Aorta (tissue), 5 donors: Measurements from ENCODE around the gene PRPS2. TPM values are rescaled to one million over a fixed set of nuclear protein-coding genes. Genes with fewer than 3 reads are reported as not detected.

Source experiments
- ATAC-seq: fragments of 200-7000 bp; cut with Tn5 transposase; one replicate; pipeline ENCODE4 v1.9.1; 2022; ENCODE audit warnings: moderate library complexity; ENCODE audit not compliant: low FRiP score
- DNase-seq, 2 donors: peaks; one replicate each; pipeline ENCODE4 v3.0.0-alpha.2; 2020
- H3K27ac ChIP-seq, 2 donors: one replicate each; pipeline ENCODE4 v1.5.1; 2013; ENCODE audit warnings: low read length in 2 of 2, mild to moderate bottlenecking in 2 of 2, moderate library complexity in 2 of 2, control low read depth in 1 of 2, inconsistent platforms in 1 of 2, low read depth in 1 of 2
- H3K27me3 ChIP-seq, 2 donors: one replicate each; pipeline ENCODE4 v1.6.1; 2013; ENCODE audit warnings: control low read depth in 1 of 2, low read length in 1 of 2, mild to moderate bottlenecking in 1 of 2, moderate library complexity in 1 of 2; ENCODE audit not compliant: insufficient read depth in 2 of 2, control insufficient read depth in 1 of 2
- H3K36me3 ChIP-seq, 2 donors: one replicate each; pipeline ENCODE4 v1.6.1; 2013; ENCODE audit warnings: control low read depth in 1 of 2, low read length in 1 of 2, mild to moderate bottlenecking in 1 of 2; ENCODE audit not compliant: insufficient read depth in 2 of 2, control insufficient read depth in 1 of 2
- H3K4me1 ChIP-seq, 2 donors: one replicate each; pipeline ENCODE4 v1.6.1; 2013; ENCODE audit warnings: low read length in 2 of 2, control low read depth in 1 of 2, mild to moderate bottlenecking in 1 of 2, moderate library complexity in 1 of 2; ENCODE audit not compliant: insufficient read depth in 2 of 2, control insufficient read depth in 1 of 2
- H3K4me3 ChIP-seq, 2 donors: one replicate each; pipeline ENCODE4 v1.5.1; 2013; ENCODE audit warnings: low read length in 2 of 2, control low read depth in 1 of 2, mild to moderate bottlenecking in 1 of 2
- H3K9me3 ChIP-seq: one replicate; pipeline ENCODE4 v1.6.1; 2013; ENCODE audit warnings: mild to moderate bottlenecking, low read length; ENCODE audit not compliant: control insufficient read depth
- WGBS, 2 donors: extraction: QIAGEN DNeasy Blood & Tissue Kit; methylation state at CpG; one replicate each; pipeline ENCODE4 v1.1.7; 2013; 5-methylcytosine and 5-hydroxymethylcytosine counted together
- intact Hi-C, 2 donors: fragments of 100-400 bp; cut with DNase I; formaldehyde crosslinking; loops; one replicate each; pipeline versions ENCODE4 v1.14.2 to v1.15.0; 2022
- long read RNA-seq, 2 donors: library from polyadenylated mRNA; unstranded; transcript quantifications; one replicate each; pipeline ENCODE4 v2.0.0, GENCODE V29; 2020 to 2021
- polyA plus RNA-seq, 2 donors: library from polyadenylated mRNA; stranded (reverse); fragments of 200-250 nt; gene quantifications; one replicate each; pipeline ENCODE4 v1.2.3, GENCODE V29; 2013
- total RNA-seq, 2 donors: library from RNA; stranded (reverse); fragmentation: NEBNext Ultra II Directional; extraction: Animal tissue kit (Norgen Biotek cat#: 25700); gene quantifications; one replicate each; pipeline ENCODE4 v1.2.1, GENCODE V29; 2021
- donor health status: healthy with polysubstance abuse.
- donor health status: Bipolar disorder and iron deficiency.
- donor health status: DM: no; HTN: no; CAD: no.
- donor health status: DM: no; HTN: no; CAD: no.
- donor health status: DM: yes; HTN: yes; CAD: no.

Gene PRPS2
- 10 to 100 TPM; 22.3 to 23.4 TPM for total RNA-seq
- 10 to 100 TPM; 15.0 to 17.5 TPM for polyA plus RNA-seq
- long read RNA-seq, donor 1, transcript PRPS2-202 (7 exons, 2,511 nt) = major isoform, 43 of 46 reads
- long read RNA-seq, donor 1, partial matches to known transcripts = 0 of 46 reads
- long read RNA-seq, donor 1, other reads (novel, unspliced or antisense) = 2 of 46 reads
- long read RNA-seq, donor 2, partial matches to known transcripts = 0 of 6 reads
- long read RNA-seq, donor 2, other reads (novel, unspliced or antisense) = 2 of 6 reads

DNA sequence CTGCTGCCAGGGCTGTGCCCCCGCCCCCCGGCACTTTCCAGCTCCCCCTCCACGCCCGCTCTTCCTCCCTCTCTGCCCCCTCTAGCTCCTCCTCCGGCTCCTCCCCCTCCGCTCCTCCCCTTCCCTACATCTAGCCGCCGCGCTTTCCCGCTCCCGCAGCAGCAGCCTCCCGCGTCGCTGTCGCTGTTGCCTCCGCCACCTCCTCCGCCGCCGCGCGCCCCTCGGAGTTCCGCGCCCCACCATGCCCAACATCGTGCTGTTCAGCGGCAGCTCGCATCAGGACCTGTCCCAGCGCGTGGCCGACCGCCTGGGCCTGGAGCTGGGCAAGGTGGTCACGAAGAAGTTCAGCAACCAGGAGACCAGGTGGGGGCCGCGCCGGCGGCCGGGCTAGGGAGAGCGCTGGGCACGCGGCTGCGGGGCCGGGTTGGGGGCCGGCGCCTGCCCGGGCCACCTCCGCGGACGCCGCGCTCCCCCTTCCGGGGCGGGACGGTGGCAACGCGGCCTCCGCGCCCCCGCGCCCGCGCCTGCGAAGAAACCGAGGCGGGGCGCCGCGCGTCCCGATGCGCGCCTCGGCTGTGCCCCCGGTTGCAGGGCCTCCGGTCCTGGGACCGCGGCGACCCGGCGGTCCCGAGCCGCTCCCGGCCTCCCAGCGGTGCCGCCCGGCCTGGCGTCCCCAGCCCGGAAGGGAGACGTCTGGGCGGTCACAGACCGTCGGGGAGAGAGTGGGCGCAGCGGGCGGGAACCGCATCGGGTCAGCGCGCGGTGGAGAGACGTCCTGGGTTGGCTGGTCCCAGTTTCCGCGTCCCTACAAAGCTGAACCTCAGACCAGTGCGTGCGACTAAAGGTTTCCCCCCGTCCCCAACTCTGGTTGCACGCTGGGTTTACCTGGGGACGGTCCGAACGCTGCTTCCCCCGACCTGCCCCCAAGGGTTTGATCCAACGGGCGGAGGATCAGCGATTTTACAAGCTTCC is at the start of gene PRPS2:
Gene PRPS2, plus strand, starts transcription at position 156 of the 972 bp plus-strand sequence. Its CDS starts 86 bp downstream, at position 242.
- Histone ChIP-seq H3K27ac (no peak within 1 kb of the TSS), H3K9me3 (no peaks in the 10 kb centered on the region), H3K4me3 (peak within 1 kb of the TSS; percentile 58 to 59), H3K36me3 (no peaks in the 10 kb centered on the region), H3K4me1 (no peaks in the 10 kb centered on the region), H3K27me3 (no peaks in the 10 kb centered on the region)
- DNase-seq = peak; percentile 84 to 89
- ATAC-seq = peak; percentile 88
- intact Hi-C loops = no loop called here
- WGBS, 2 donors = 1 to 17% methylated on average over 91 to 113 of the region's 113 CpGs

DNA sequence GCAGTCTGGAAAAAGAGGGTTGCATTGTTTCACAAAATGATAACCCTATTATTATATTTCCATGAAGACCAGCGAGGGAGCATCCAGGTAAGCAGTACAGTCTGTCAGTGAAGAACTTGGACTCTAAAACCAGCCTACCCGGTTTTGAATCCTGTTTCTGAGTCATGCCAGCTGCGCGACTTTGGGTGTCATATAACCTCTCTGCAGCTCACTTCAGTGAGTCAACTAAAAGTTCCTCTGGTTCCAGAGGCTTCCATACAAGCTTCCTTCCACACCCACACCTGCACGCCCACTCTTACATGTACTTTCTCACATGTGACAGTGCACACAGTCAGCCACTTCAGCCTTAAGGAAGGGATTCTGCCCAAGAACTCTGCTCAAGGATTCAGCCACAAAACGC is 49.8 kb upstream of the PRPS2 start:
- no peaks in the 10 kb centered on the region for H3K4me1 ChIP-seq
- WGBS, 2 donors = 77 to 80% methylated on average over 6 of the region's 6 CpGs
- H3K27me3 ChIP-seq = no peaks in the 10 kb centered on the region
- no peak for DNase-seq
- intact Hi-C loops = no loop called here
- no peak for ATAC-seq
- no peaks in the 10 kb centered on the region for H3K36me3 ChIP-seq
- H3K4me3 ChIP-seq = no peak overlapping the region
- no peaks in the 10 kb centered on the region for H3K9me3 ChIP-seq
- no peak overlapping the region for H3K27ac ChIP-seq

DNA sequence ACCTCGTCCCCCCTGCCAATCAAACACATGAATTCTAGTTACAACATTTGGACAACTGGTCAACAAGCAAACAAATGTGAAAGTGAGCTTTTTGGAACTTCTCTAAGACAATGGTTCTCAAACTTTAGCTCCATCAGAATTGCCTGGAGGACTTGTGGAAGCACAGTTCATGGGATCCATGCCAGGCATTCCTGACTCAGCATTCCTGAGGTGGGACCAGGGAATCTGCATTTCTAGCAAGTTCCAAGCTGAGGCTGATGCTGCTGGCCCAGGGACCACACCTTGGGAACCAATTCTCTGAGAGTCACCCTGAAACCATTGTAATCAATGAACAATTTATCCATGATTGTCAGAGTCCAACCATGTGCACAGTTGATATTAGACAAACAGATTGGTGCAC is 43.8 kb upstream of the PRPS2 start:
- no peak for DNase-seq

DNA sequence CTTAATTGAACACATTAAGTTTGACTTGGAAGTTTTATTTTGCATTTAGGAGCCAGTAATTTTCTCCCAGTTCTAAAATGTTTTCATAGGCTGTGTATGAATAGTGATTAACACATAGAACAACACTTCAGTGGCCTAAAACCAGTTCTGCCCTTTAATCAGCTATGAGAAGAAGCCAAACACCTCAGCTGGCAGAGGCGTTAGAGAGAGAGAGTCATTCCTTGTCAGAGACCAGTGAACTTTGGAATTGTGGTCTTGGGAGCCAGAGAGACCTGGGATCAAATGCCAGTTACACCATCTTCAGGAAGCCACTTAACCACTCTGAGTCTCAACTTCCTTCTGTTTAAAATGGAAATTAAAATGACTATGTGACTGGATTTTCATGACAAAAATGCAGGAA is 39.3 kb upstream of the PRPS2 start:
- intact Hi-C loops = no loop called here
- 52 to 60% methylated on average over 1 of the region's 1 CpG for WGBS, 2 donors
- peaks cover 4% of the 10 kb centered on the region for H3K9me3 ChIP-seq
- no peak overlapping the region for H3K4me3 ChIP-seq
- no peaks in the 10 kb centered on the region for H3K27me3 ChIP-seq
- no peaks in the 10 kb centered on the region for H3K4me1 ChIP-seq
- no peak for DNase-seq
- H3K36me3 ChIP-seq = no peaks in the 10 kb centered on the region
- H3K27ac ChIP-seq = no peak overlapping the region
- ATAC-seq = no peak

More for the DNA sequence above, 43.8 kb upstream of the PRPS2 start:
- Histone ChIP-seq H3K9me3 (peaks cover 4% of the 10 kb centered on the region), H3K27me3 (no peaks in the 10 kb centered on the region), H3K27ac (no peak overlapping the region), H3K4me1 (no peaks in the 10 kb centered on the region), H3K36me3 (no peaks in the 10 kb centered on the region), H3K4me3 (no peak overlapping the region)
- 88 to 98% methylated on average over 1 of the region's 1 CpG for WGBS, 2 donors
- intact Hi-C loops = no loop called here
- ATAC-seq = no peak

DNA sequence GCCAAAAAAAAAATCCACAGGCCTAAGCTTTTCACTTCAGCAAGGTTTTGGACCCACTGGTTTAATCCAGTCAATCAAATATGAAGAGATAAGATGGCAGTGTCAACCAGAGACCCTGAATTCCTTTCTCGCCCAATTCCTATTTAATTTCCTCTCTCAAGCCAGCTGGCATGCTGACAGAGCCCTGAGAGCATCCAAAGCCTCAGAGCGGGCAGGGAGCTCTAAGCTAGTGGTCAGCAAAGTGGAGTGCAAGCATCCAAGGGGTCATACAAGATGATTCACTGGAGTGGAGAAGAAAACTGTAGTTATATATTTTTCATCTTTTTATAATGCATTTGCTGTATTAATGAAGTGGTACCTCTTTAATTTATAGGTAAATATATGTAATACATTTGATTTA is 37.8 kb upstream of the PRPS2 start:
- H3K9me3 ChIP-seq = peaks cover 4% of the 10 kb centered on the region
- no peak for DNase-seq
- no peaks in the 10 kb centered on the region for H3K4me1 ChIP-seq
- 39 to 48% methylated on average over 2 of the region's 2 CpGs for WGBS, 2 donors
- H3K4me3 ChIP-seq = no peak overlapping the region
- H3K27me3 ChIP-seq = no peaks in the 10 kb centered on the region
- no peak for ATAC-seq
- H3K27ac ChIP-seq = no peak overlapping the region
- intact Hi-C loops = no loop called here
- H3K36me3 ChIP-seq = no peaks in the 10 kb centered on the region

DNA sequence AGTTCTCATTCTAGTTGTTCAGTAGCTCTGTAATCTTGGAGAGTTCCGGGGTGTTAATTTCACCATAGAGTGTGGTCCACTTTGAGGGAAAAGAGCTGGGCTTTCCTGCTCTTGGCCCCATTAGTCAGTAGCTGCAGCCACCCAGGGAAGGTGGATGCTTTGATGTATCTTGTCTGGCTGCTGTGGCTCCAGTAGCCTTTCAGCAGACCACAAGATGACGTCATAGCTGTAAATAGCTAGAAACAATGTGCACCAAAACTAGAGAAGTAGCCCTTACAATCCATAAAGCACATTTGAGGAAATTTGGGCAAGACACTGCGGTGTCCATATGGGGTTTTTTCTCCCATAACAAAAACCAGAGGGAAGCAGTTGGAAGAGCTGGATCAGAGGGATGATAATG is 32.9 kb upstream of the PRPS2 start:
- no peaks in the 10 kb centered on the region for H3K4me1 ChIP-seq
- intact Hi-C loops = no loop called here
- no peak for ATAC-seq

DNA sequence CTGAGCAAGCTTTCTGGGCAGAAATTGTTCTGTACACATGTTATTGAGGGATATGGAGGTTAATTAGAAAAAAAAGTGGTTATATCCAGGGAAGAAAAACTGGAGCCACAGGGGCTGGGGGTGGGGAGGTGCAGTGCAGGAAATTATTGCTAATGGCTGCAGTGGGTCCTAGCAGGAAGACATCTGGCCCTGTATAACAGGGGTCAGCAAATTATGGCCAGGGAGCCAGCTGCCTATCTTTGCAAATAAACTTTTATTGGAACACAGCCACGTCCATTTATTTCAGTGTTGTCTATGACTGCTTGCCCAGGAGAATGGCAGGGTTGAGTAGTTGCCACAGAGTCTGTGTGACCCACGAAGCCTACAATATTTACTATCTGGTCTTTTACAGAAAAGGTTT is 23.4 kb upstream of the PRPS2 start:
- ATAC-seq (no peak), DNase-seq (no peak)
- Histone ChIP-seq H3K4me1 (no peaks in the 10 kb centered on the region), H3K4me3 (no peak overlapping the region), H3K27me3 (no peaks in the 10 kb centered on the region), H3K36me3 (no peaks in the 10 kb centered on the region), H3K9me3 (no peaks in the 10 kb centered on the region), H3K27ac (no peak overlapping the region)
- intact Hi-C loops = no loop called here
- 35 to 37% methylated on average over 2 of the region's 2 CpGs for WGBS, 2 donors

More for the DNA sequence above, 32.9 kb upstream of the PRPS2 start:
- Histone ChIP-seq H3K27ac (no peak overlapping the region), H3K4me3 (no peak overlapping the region), H3K9me3 (no peaks in the 10 kb centered on the region), H3K36me3 (no peaks in the 10 kb centered on the region), H3K27me3 (no peaks in the 10 kb centered on the region)
- 70 to 76% methylated on average over 3 of the region's 3 CpGs for WGBS, 2 donors
- no peak for DNase-seq

DNA sequence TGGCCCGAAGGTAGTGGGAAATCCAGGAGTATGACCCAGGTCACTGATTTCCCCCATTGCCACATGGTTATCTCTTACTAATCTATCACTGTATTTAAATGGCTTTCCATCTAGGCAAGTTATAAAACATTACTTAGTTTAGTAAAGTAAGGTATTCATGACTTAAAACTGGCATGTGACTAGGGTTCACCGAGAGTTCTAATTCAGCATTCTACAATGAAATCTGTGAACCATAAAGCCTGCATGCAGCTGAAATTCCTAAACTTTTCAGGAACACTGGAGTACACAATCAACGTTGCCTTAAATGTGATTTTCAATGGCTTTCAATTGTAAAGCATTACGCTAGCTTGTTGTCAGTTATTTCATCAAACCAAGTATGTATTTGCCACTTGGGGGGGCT is 22.7 kb upstream of the PRPS2 start:
- intact Hi-C loops = no loop called here
- DNase-seq (no peak), ATAC-seq (no peak)
- H3K27me3 ChIP-seq = no peaks in the 10 kb centered on the region
- H3K36me3 ChIP-seq = no peaks in the 10 kb centered on the region
- no peak overlapping the region for H3K4me3 ChIP-seq
- H3K9me3 ChIP-seq = no peaks in the 10 kb centered on the region
- WGBS, 2 donors = 86 to 88% methylated on average over 4 of the region's 4 CpGs
- no peaks in the 10 kb centered on the region for H3K4me1 ChIP-seq
- no peak overlapping the region for H3K27ac ChIP-seq
